Endometrium (tissue), 2 donors: Measurements from ENCODE around the gene RNF26.
"Not testable (repeated sequence)": the region's sequence is repeated elsewhere in the genome, so short reads cannot be mapped to it uniquely, and the experiment has no call there.

Source experiments
- FAIRE-seq: peaks from 2 replicates; lab custom pipeline; 2012; peaks lifted over from hg19 to GRCh38; lab: Jason Lieb, UNC
- donor health status: control.
- donor health status: control.

The RNF26 gene

GRCh38 chr11:119371778-119372182 is 37.5 kb downstream of the RNF26 start:
- FAIRE-seq, result no peak

DNA sequence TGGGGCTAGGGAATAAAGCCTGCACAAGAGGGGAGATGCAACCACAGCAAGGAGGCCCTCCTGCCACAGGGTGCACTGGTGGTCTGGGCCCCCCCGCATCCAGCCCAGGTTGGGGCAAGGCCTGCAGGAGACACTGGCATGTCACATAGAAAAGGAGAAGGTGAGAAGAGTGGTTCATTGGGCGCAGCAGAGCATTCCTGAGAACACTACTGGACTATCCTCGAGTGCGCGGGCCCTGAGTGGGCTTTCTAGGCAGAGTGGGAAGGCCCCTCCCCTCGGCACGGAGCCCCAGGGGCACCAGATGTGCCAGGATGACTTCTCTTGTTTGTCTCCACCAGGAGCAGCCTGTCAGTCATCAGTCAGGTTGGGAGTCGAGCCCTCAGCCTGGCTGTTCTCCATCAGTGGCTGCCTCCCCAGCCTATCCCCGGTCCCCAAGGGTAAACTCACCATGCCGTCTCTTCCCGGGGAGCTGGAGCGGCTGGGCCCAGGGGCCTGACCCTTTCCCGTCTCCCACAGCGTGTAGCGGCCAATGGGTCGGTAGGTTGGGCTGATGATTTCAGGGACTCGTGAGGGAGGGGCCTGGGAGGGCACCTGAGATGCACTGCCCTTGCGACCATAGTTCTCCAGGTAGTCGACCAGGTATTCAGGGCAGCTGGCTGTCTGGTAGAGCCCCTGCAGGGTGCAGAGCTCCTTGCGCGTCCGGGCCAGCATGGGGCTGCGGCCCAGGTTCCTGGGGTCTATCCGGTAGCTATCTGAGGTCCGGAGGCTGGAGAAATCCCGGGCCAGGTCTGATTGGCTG is 38.1 kb downstream of the RNF26 start:
- no peak for FAIRE-seq

DNA sequence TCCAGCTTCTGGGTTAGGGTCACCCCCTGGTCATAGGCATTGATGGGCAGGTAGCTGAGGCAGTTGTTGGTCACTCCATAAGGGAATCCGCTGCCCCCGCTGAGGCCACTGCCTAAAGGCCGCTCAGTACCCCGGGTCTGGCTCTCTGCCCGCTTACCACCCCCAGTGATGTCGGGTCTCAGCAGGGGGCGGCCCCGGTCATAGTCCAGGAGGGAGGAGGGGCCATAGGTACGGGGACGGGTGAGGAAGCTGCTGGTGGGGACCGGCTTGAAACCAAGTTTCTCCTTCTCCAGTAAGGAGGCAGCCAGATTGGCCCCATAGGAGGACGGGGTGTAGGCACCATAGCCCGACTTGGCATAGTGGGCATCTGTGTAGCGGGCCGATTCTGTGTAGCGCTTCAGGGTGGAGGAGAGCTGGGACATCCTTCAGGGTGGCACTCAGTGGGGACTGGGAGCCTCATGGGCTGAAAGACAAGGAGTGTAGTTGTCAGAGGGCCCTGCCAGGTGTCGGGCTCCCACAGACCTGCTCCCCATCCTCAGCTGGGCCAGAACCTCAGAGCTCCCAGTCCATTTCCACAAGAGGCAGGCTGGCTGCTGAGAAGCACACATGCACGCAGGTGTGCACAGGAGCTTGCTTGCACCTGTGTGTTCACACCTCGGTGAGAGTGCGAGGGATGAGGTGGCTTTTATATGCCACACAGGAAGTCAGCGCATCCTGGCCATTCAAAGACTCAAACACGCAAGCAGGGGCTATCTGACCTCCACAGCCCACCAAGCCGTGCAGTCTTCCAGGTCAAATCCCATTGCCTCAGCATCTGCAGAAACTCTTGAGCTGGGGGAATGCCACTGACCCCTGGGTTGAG is 39.0 kb downstream of the RNF26 start:
- FAIRE-seq, result no peak

GRCh38 chr11:119373921-119374631 is 39.7 kb downstream of the RNF26 start:
- FAIRE-seq, result no peak

DNA sequence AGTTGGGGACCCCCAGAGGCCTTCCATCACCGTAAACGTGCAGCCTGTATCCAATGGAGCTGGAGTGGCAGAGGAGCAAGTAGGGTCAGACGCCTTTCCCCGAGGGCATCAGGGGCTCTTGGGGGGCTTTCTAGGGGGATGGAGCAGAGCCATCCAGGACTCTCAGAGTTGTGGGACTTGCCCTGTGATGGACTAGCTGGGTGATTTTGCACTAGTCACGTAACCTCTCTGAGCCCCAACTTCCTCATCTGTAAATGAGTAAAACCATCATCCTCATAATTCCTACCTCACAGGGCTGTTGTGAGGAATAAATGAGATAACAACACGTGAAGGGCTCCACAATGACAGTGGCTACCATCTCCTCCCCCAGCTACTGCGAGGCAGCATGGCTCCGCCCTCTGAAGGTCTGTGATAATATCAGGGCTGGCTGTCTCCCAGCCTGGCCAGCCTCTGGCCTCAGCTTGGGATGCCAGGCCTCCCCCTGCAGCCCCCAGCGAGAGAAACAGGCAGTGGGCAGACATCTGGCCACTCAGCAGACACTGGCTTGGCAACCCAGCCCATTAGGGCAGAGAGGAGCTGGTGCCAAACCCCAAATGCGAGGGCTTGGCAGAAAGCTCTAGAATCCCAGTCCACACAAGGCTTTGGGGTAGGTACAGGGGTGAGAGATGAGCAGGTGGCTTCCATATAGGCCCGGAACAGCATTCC is 40.5 kb downstream of the RNF26 start:
- no peak for FAIRE-seq

- FAIRE-seq, result no peak
Measured at GRCh38 chr11:119375337-119376196, 41.2 kb downstream of the RNF26 start.

GRCh38 chr11:119376197-119376847 is 42.0 kb downstream of the RNF26 start:
- FAIRE-seq, result no peak

GRCh38 chr11:119377112-119377901 is 43.0 kb downstream of the RNF26 start:
- no peak for FAIRE-seq

GRCh38 chr11:119377961-119378667 is 43.8 kb downstream of the RNF26 start:
- no peak for FAIRE-seq

- FAIRE-seq, result no peak
Measured at GRCh38 chr11:119378851-119379465, 44.6 kb downstream of the RNF26 start.

DNA sequence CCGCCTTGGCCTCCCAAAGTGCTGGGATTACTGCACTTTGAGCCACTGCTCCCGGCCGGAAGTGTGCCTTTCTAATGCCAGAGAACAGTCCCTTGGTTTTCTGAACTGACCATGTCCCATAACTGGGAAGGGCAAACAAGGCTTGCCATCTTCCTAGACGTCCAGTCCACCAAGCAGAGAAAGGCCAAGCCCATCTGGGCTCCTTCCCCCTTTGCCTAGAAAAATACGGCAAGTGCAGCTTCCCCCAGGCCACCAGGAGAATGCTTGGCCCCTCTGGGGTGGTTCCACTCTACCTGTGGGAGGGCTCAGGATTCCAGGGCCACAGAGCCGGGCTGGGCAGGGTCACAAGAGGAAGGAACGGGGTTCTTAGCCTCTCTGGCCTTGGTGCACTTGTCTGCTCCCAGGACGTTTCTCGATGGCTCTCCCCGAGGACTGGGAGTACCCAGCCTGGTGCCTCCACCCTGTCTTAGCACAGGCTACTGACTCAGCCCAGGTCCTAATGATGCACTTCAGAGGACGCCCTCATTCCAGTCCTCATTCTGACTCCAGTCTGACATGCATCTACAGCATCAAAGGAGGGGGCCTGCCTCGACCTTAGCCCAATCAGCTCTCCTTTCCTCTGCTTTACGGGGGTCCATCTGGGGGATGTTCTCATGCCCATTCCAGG is 46.0 kb downstream of the RNF26 start:
- FAIRE-seq, result no peak

DNA sequence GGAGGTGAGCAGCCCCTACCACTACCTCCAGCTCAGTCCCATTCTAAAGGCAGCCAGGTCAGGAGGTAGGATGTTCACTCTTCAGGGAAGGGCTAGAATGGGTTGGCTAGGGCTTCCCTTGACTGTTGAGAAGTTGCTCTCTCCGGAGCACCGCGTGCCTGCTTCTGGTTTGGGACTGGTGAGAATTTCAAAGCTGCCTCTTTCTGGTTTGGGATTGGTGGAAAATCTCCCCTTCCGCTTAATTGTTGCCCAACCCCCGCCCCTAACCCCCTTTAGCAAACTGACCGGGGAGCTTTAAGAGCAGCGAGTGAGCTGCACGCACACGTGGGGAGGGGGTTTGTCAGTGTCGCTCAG is 46.5 kb downstream of the RNF26 start:
- no peak for FAIRE-seq

DNA sequence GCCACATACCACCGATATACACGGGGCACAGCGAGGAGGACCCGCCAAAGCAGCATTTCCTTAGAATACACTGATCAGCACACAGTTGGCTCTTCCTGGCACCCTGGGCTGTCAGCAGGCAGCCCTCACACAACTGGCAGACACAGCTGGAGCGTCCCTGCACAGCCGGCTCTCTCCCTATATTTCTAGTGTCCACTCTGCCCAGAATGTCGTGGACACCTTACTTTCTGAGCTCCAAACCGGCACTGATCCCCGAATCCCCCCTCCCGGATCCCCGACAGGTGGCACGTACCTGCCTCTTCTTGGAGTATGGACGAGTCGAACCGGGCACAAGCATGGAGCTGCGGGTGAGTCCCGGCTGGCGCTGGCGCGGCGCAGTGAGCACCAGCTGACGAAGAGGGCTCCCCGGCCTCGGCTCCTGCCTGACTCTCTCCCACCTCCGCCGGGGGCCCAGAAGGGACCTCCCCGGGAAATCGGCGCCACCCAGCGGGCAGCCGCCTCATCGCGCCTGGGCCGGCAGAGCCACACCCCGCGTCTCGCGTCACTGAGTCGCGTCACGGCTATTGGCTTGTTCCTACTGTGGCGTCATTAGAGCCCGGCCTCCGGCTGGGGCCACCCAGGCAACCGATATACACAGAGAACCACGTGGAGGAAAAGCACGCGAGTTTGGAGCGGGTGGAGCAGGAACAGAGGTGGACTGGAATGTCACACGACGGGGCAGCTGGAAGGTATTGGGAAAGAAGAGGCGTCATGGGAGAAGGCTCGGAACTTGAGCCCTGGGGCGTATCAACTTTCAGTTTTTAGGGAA is 47.1 kb downstream of the RNF26 start, which contains the start of gene USP2:
Gene USP2 (minus strand): TSS at position 510 of the 808 bp plus-strand sequence. CDS start 8,210 bp downstream, outside the sequence.
- FAIRE-seq, result peak; percentile 93

DNA sequence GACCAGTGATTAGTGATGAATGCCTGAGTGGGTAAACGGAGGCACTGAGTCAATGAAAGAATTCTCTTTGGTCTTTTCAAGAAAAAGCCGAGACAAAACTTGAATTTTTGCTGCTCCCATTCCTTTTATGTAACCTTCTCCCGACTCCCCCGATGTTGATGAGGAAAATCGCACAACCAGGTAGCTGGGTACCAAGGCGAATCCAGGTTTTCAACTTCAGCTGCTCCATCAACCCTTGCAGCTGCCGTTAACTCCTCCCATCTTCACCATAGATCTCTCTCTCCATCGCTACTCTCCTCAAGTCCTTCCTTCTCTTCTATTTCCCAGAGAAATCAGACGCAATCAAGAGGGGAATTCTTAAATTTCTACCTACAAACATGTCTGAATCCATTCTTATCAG is 47.8 kb downstream of the RNF26 start:
- FAIRE-seq, result no peak

DNA sequence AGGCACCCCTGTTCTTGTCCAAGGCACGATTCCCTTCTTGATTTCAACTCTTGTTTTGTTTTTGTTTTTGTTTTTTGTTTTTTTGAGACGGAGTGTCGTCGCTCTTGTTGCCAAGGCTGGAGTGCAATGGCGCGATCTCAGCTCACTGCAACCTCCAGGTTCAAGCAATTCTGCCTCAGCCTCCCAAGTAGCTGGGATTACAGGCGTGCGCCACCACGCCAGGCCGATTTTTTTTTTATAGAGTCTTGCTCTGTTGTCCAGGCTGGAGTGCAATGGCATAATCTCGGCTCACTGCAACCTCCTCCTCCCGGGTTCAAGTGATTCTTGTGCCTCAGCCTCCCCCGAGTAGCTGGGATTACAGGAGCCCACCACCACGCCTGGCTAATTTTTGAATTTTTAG is 48.2 kb downstream of the RNF26 start:
- FAIRE-seq, result not testable (repeated sequence)

- no peak for FAIRE-seq
Measured at GRCh38 chr11:119384332-119384731, 50.0 kb downstream of the RNF26 start.
